ENCODE data around the gene SP6. TPM values are rescaled to one million over a fixed set of nuclear protein-coding genes. Genes with fewer than 3 reads are reported as not detected.

SP6 gene
- total RNA-seq, 3 donors from 2014 or later, result 2.0 to 11.6 (median 4.7) TPM

DNA sequence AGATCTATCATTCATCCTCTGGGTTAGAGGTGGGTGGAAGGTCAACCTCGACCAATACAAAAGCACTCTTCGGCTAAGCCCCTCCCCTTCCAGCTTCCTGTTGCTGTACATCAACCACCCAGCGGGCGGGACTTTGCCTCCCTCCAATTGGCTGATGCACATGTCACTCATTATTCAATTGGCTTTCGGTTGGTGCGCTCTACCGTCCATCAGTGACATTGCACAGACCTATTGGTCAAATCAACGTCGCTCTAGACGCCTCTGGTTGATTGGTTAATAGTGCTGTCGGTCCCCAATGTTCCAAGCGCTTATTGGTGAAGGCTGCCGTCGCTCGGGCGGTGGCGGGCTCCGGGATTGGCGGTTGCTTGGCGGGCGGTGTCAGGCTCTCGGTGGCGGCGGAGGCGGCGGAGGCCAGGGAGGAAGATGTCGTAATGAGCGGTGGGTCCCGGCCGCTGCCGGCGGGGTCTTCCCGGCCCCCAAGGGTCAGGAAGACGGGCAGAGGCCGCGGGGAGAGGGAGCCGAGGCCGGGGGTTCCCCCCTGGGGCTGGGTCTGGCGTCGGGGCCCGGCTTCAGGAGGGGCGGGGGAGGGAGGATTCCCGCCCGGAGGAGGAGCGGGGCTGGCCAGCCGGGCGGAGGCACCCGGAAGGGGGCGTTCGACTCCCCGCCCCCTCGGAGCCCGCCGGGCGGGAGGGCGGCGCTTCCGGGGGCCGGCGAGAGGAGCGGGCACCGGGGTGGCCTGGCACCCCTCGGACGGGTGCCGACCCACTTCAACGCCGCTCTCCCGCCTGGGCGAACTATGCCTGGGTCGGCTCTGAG is 45.1 kb upstream of the SP6 start, which contains the start of gene SP2:
Gene SP2 (plus strand): TSS at position 381 of the 816 bp plus-strand sequence. CDS start 51 bp downstream, at position 432.
- TF ChIP-seq, protein P1, sequence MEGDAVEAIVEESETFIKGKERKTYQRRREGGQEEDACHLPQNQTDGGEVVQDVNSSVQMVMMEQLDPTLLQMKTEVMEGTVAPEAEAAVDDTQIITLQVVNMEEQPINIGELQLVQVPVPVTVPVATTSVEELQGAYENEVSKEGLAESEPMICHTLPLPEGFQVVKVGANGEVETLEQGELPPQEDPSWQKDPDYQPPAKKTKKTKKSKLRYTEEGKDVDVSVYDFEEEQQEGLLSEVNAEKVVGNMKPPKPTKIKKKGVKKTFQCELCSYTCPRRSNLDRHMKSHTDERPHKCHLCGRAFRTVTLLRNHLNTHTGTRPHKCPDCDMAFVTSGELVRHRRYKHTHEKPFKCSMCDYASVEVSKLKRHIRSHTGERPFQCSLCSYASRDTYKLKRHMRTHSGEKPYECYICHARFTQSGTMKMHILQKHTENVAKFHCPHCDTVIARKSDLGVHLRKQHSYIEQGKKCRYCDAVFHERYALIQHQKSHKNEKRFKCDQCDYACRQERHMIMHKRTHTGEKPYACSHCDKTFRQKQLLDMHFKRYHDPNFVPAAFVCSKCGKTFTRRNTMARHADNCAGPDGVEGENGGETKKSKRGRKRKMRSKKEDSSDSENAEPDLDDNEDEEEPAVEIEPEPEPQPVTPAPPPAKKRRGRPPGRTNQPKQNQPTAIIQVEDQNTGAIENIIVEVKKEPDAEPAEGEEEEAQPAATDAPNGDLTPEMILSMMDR (IDR thresholded peaks at IDR 0.05), result no peak
- Histone ChIP-seq H3K36me3 (ENCODE audit: low read depth) (peaks cover 3% of the 10 kb centered on the region), H3K4me1 (ENCODE audit: low read depth) (peaks cover 12% of the 10 kb centered on the region), H3K9me3 (no peaks in the 10 kb centered on the region), H3K4me3 (peak within 1 kb of the TSS; percentile 77)
- intact Hi-C loops (cut with DNase I, micrococcal nuclease), result no loop called here
- DNase-seq, result peak; percentile 99 to 100 (median 99)
- peak; percentile 89 for ATAC-seq

DNA sequence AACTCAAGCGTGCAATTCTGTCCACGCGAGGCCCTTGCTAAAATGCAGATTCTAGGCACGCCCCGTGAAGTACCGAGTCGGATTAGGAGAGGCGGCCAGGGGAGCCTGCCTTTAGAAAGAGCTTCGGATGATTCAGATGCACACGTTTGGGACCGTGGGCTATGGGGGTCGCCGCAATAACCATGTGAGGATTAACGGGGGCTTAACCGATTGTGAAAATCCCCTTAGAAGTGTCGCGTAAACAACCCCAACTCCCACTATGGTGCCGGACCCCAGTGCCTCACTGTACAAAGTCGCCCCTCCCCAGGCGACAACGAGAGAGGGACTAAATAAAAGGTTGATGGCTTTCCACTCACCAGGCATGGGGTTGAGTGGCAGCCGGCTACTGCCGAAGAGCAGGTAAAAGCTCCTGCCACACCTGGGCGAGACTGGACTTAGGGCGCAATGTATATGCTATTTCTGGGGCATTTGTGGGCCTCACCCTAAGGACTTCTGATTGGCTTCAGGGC is 44.4 kb upstream of the SP6 start:
- intact Hi-C loops (cut with DNase I, micrococcal nuclease), result no loop called here
- ATAC-seq, result peak; percentile 3
- peak in 2 of 3 donors; percentile 62 to 64 for DNase-seq

DNA sequence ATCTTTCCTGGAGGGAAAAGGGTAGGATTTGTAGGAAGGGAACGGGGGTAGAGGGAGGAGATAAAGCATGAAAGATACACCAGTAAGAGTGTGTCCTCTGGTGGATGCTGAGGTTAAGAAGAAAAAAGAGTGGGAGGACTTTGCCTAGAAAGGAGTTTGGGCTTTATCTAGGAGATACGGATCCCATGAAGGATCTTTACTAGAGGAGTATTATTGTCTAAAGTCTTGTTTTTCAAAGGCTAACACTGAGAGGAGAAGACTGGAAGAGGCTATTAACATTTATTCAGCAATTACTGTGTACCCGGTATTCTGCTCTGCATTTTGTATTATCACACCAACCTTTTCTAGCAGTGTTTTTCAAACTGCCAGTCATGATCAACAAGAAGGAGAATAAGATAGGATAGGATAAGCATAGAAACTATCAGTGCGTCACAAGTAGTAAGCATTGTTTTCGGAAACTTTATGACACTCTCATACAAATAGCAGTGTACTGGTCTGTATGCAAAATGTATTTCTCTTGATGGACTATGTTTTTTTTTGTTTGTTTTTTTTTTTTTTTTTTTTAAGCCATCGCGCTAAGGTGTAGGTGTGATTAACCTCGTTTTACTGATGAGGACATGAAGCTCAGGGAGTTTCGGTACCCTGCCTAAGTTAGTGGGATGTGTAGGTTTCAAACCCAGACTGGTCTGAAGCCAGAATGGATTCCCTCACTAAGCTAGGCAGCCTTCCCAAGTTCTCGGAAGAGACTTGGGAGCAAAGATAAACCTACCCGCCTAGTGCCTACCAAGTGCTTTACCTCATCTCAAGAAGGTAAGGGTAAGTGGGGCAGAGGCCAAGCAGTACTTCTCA is 43.8 kb upstream of the SP6 start:
- DNase-seq (no peak), ATAC-seq (no peak)
- Histone ChIP-seq H3K36me3 (ENCODE audit: low read depth) (peaks cover 3% of the 10 kb centered on the region), H3K4me3 (peak overlapping the region; percentile 58), H3K4me1 (ENCODE audit: low read depth) (peaks cover 12% of the 10 kb centered on the region), H3K9me3 (no peaks in the 10 kb centered on the region)
- intact Hi-C loops (cut with DNase I, micrococcal nuclease), result loop anchor here in 1 of 2 donors (5.0 kb wide), 1 partner anchor 52 kb away; the partner anchor contains the start of gene SCRN2
- TF ChIP-seq, protein P1 (IDR thresholded peaks at IDR 0.05), result no peak

More for the DNA sequence above, 44.4 kb upstream of the SP6 start:
- Histone ChIP-seq H3K9me3 (no peaks in the 10 kb centered on the region), H3K4me3 (peak overlapping the region; percentile 58), H3K4me1 (ENCODE audit: low read depth) (peaks cover 12% of the 10 kb centered on the region), H3K36me3 (ENCODE audit: low read depth) (peaks cover 3% of the 10 kb centered on the region)
- TF ChIP-seq, protein P1 (IDR thresholded peaks at IDR 0.05), result no peak

DNA sequence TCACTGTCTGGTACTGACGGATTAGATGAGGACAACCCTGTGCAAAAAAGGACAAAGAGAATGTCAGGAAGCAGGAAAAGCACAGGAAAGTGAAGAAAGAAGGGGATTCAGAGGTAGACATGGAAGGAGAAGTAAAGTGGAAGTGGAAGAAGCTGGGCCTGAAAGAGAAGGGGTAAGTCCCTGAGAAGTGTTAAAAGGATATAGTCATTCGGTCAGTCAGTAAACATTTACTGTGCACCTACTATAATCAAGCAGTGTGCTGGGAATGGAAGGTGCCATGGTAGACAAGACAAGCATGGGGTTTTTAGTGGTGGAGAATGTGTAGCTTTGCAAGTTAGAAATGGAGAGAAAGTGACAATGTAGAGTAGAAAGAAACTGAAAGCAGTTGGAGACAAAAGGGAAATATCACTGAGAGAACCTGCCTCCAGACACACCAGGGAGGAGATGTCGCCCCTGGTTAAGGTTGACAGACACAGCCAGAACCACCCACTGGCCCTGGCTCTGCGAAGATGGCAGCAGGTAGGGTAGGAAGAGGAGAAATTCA is 40.7 kb upstream of the SP6 start:
- H3K36me3 ChIP-seq (ENCODE audit: low read depth), result peaks cover 3% of the 10 kb centered on the region
- no peak overlapping the region for H3K4me3 ChIP-seq
- no peaks in the 10 kb centered on the region for H3K9me3 ChIP-seq
- ATAC-seq (no peak), DNase-seq (no peak)
- TF ChIP-seq, protein P1 (IDR thresholded peaks at IDR 0.05), result no peak
- intact Hi-C loops (cut with DNase I, micrococcal nuclease), result loop anchor here (2.0 to 5.0 kb wide), 2 partner anchors 49 to 51 kb away; partner anchors contain the start of gene SCRN2 (in 2 of the 2)
- peaks cover 5% of the 10 kb centered on the region for H3K4me1 ChIP-seq (ENCODE audit: low read depth)

Measured in mucosa of descending colon (tissue), 3 donors.